Neural cell (in vitro differentiated cells): Measurements from ENCODE around the gene TDRD10. TPM values are rescaled to one million over a fixed set of nuclear protein-coding genes. Genes with fewer than 3 reads are reported as not detected.

Experiments used
- H2AFZ ChIP-seq: fragments of 200-600, 300-800 bp; sonication (generic), shearing (Covaris generic); 2 replicates; pipeline ENCODE4 v1.6.0; 2014; ENCODE audit warnings: low read depth, mild to moderate bottlenecking, antibody characterized with exemption, low read length, moderate library complexity
- H3F3A ChIP-seq: fragments of 200-600 bp; shearing (Covaris generic); 2 replicates; pipeline ENCODE4 v1.6.1; 2016; ENCODE audit warnings: mild to moderate bottlenecking, moderate library complexity, mixed read lengths, antibody characterized with exemption, low read length; ENCODE audit not compliant: insufficient read depth, poor library complexity, severe bottlenecking
- H3K27ac ChIP-seq: fragments of 200-600, 300-800 bp; sonication (generic), shearing (Covaris generic); 2 replicates; pipeline ENCODE4 v1.5.1; 2014; ENCODE audit warnings: mild to moderate bottlenecking, low read length, moderate library complexity
- H3K27me3 ChIP-seq: fragments of 300-800, 200-600 bp; sonication (generic), shearing (Covaris generic); 2 replicates; pipeline ENCODE4 v1.6.0; 2014; ENCODE audit warnings: mild to moderate bottlenecking, low read depth, low read length, moderate library complexity; ENCODE audit not compliant: insufficient read depth
- H3K36me3 ChIP-seq: fragments of 300-800, 200-600 bp; sonication (generic), shearing (Covaris generic); 2 replicates; pipeline ENCODE4 v1.5.1; 2014; ENCODE audit warnings: mild to moderate bottlenecking, antibody characterized with exemption, low read length, moderate library complexity; ENCODE audit not compliant: insufficient read depth
- H3K4me2 ChIP-seq: fragments of 300-800, 200-600 bp; sonication (generic), shearing (Covaris generic); 2 replicates; pipeline ENCODE4 v1.6.0; 2014; ENCODE audit warnings: mild to moderate bottlenecking, low read length
- H3K4me3 ChIP-seq: fragments of 300-800, 200-600 bp; sonication (generic), shearing (Covaris generic); 2 replicates; pipeline ENCODE4 v1.5.1; 2014; ENCODE audit warnings: mild to moderate bottlenecking, low read length, moderate library complexity
- H3K79me2 ChIP-seq: fragments of 200-600 bp; shearing (Covaris generic); replicated peaks from 2 replicates; pipeline ENCODE4 v1.6.0; 2014; ENCODE audit warnings: mild to moderate bottlenecking, low read length, moderate library complexity; ENCODE audit not compliant: insufficient read depth
- H3K9ac ChIP-seq: fragments of 300-800, 200-600 bp; sonication (generic), shearing (Covaris generic); 2 replicates; pipeline ENCODE4 v1.6.1; 2016; ENCODE audit warnings: mild to moderate bottlenecking, low read length, mixed read lengths
- H3K9me2 ChIP-seq: fragments of 200-600 bp; shearing (Covaris generic); 2 replicates; pipeline ENCODE4 v1.6.1; 2016; ENCODE audit warnings: mild to moderate bottlenecking, low read length, mixed read lengths; ENCODE audit not compliant: insufficient read depth
- H3K9me3 ChIP-seq: fragments of 200-600, 300-800 bp; sonication (generic), shearing (Covaris generic); 2 replicates; pipeline ENCODE4 v1.6.1; 2016; ENCODE audit warnings: mild to moderate bottlenecking, mixed run types, low read length, moderate library complexity, mixed read lengths
- H4K20me1 ChIP-seq: fragments of 200-600 bp; shearing (Covaris generic); 2 replicates; pipeline ENCODE4 v1.6.1; 2016; ENCODE audit warnings: mild to moderate bottlenecking, mixed run types; ENCODE audit not compliant: insufficient read depth
- EP300 ChIP-seq: fragments of 450-650 bp; conservative IDR thresholded peaks from 2 replicates; pipeline ENCODE4 v1.6.1; 2014; ENCODE audit warnings: antibody characterized with exemption, mild to moderate bottlenecking, moderate library complexity; ENCODE audit not compliant: poor library complexity, severe bottlenecking
- EZH2 ChIP-seq: fragments of 200-600, 300-800 bp; shearing (Covaris generic), sonication (generic); IDR thresholded peaks from 2 replicates; pipeline ENCODE4 v1.6.1; 2014; ENCODE audit warnings: antibody characterized with exemption, low read length, borderline replicate concordance, mild to moderate bottlenecking; ENCODE audit not compliant: insufficient read depth, poor library complexity, severe bottlenecking
- MXI1 ChIP-seq: fragments of 450-650 bp; conservative IDR thresholded peaks from 2 replicates; pipeline ENCODE4 v1.6.1; 2014; ENCODE audit warnings: antibody characterized with exemption, mild to moderate bottlenecking; ENCODE audit not compliant: poor library complexity, severe bottlenecking
- POLR2AphosphoS5 ChIP-seq: IDR thresholded peaks from 2 replicates; pipeline ENCODE4 v1.6.1; 2012
- RAD21 ChIP-seq: fragments of 450-650 bp; conservative IDR thresholded peaks from 2 replicates; pipeline ENCODE4 v1.6.1; 2014; ENCODE audit warnings: antibody characterized with exemption, mild to moderate bottlenecking, moderate library complexity
- SMC3 ChIP-seq: fragments of 450-650 bp; conservative IDR thresholded peaks from 2 replicates; pipeline ENCODE4 v1.6.1; 2014; ENCODE audit warnings: antibody characterized with exemption, mild to moderate bottlenecking, moderate library complexity; ENCODE audit not compliant: poor library complexity
- TAF1 ChIP-seq: IDR thresholded peaks from 2 replicates; pipeline ENCODE4 v1.6.1; 2012; ENCODE audit warnings: low read depth
- polyA plus RNA-seq: library from polyadenylated mRNA; depleted of rRNA; stranded (reverse); fragments of >200 nt; gene quantifications from 2 replicates; pipeline ENCODE4 v1.2.3, GENCODE V29; 2014
- TF ChIP-seq, protein P1 (sequence below): fragments of 450-650 bp; IDR thresholded peaks from 2 replicates; pipeline ENCODE4 v1.5.1; 2014; ENCODE audit warnings: antibody characterized with exemption, mild to moderate bottlenecking, moderate library complexity; ENCODE audit not compliant: poor library complexity, severe bottlenecking
- TF ChIP-seq, protein P2 (sequence below): IDR thresholded peaks from 2 replicates; pipeline ENCODE4 v1.6.1; 2012; ENCODE audit warnings: borderline replicate concordance

The TDRD10 gene
- polyA plus RNA-seq, 1 donor from 2014 or later, result not detected

GRCh38 chr1:154575147-154575927 is 73.3 kb downstream of the TDRD10 start:
- Histone ChIP-seq H3F3A (no peaks in the 10 kb centered on the region), H3K4me2 (no peak overlapping the region), H3K27me3 (no peaks in the 10 kb centered on the region), H4K20me1 (no peaks in the 10 kb centered on the region), H3K27ac (no peak overlapping the region), H3K36me3 (no peaks in the 10 kb centered on the region), H3K9me3 (no peaks in the 10 kb centered on the region), H2AFZ (no peak overlapping the region), H3K9me2 (no peaks in the 10 kb centered on the region), H3K9ac (no peak overlapping the region), H3K79me2 (no peaks in the 10 kb centered on the region), H3K4me3 (no peak overlapping the region)
- TF ChIP-seq, protein P1, sequence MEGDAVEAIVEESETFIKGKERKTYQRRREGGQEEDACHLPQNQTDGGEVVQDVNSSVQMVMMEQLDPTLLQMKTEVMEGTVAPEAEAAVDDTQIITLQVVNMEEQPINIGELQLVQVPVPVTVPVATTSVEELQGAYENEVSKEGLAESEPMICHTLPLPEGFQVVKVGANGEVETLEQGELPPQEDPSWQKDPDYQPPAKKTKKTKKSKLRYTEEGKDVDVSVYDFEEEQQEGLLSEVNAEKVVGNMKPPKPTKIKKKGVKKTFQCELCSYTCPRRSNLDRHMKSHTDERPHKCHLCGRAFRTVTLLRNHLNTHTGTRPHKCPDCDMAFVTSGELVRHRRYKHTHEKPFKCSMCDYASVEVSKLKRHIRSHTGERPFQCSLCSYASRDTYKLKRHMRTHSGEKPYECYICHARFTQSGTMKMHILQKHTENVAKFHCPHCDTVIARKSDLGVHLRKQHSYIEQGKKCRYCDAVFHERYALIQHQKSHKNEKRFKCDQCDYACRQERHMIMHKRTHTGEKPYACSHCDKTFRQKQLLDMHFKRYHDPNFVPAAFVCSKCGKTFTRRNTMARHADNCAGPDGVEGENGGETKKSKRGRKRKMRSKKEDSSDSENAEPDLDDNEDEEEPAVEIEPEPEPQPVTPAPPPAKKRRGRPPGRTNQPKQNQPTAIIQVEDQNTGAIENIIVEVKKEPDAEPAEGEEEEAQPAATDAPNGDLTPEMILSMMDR, result no peak

GRCh38 chr1:154575951-154576566 is 74.0 kb downstream of the TDRD10 start:
- Histone ChIP-seq H3K9me2 (no peaks in the 10 kb centered on the region), H3K9me3 (no peaks in the 10 kb centered on the region), H2AFZ (no peak overlapping the region), H4K20me1 (no peaks in the 10 kb centered on the region), H3F3A (no peaks in the 10 kb centered on the region), H3K4me2 (no peak overlapping the region), H3K27me3 (no peaks in the 10 kb centered on the region), H3K4me3 (no peak overlapping the region), H3K79me2 (no peaks in the 10 kb centered on the region), H3K36me3 (no peaks in the 10 kb centered on the region), H3K27ac (no peak overlapping the region), H3K9ac (no peak overlapping the region)
- TF ChIP-seq EZH2 (no peak), SMC3 (no peak), TAF1 (no peak), EP300 (no peak), RAD21 (no peak), POLR2AphosphoS5 (no peak), MXI1 (no peak)
- TF ChIP-seq, protein P1, result no peak
- TF ChIP-seq, protein P2, sequence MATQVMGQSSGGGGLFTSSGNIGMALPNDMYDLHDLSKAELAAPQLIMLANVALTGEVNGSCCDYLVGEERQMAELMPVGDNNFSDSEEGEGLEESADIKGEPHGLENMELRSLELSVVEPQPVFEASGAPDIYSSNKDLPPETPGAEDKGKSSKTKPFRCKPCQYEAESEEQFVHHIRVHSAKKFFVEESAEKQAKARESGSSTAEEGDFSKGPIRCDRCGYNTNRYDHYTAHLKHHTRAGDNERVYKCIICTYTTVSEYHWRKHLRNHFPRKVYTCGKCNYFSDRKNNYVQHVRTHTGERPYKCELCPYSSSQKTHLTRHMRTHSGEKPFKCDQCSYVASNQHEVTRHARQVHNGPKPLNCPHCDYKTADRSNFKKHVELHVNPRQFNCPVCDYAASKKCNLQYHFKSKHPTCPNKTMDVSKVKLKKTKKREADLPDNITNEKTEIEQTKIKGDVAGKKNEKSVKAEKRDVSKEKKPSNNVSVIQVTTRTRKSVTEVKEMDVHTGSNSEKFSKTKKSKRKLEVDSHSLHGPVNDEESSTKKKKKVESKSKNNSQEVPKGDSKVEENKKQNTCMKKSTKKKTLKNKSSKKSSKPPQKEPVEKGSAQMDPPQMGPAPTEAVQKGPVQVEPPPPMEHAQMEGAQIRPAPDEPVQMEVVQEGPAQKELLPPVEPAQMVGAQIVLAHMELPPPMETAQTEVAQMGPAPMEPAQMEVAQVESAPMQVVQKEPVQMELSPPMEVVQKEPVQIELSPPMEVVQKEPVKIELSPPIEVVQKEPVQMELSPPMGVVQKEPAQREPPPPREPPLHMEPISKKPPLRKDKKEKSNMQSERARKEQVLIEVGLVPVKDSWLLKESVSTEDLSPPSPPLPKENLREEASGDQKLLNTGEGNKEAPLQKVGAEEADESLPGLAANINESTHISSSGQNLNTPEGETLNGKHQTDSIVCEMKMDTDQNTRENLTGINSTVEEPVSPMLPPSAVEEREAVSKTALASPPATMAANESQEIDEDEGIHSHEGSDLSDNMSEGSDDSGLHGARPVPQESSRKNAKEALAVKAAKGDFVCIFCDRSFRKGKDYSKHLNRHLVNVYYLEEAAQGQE, result no peak
